Measurements from ENCODE around the gene MAPK8IP3. TPM values are rescaled to one million over a fixed set of nuclear protein-coding genes. Genes with fewer than 3 reads are reported as not detected.

The MAPK8IP3 gene
- total and polyA plus RNA-seq, 9 of the 15 experiments (the other 6 are each of a cell fraction or from before 2014, with no cell fraction given): 0.17 to 58.7 (median 16.7) TPM

DNA sequence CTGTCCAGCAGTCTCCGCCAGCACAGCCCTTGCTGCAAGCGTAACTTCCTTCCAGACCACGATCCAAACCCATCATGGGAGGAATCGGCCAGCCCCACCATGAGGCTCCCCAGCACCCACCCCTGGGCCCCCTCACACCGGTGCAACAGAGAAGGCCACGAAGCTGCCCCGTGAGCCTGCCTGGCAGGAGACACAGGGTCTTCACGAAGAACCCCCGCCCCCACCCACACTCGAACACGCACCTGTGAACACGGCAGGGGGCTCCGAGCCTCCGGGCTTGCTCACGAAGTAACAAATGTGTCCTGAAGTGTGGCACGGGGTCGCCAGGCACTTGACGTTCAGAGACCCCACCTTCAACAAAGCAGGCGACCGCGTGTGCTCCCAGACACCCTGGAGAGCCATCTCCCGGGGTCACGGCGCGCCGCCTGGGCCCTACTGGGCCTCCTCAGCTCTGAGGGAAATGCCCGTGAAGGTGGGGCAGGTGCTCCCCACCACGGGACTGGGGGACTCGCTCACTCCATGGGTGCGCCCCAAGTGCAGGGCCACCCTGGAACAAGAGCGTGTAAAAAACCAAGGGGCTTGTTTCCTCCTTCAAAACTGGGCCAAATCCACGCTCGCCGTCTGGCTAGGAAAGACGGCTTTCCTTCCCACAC lies 113.0 kb downstream of the MAPK8IP3 start (continued):
- TF ChIP-seq, protein P1, sequence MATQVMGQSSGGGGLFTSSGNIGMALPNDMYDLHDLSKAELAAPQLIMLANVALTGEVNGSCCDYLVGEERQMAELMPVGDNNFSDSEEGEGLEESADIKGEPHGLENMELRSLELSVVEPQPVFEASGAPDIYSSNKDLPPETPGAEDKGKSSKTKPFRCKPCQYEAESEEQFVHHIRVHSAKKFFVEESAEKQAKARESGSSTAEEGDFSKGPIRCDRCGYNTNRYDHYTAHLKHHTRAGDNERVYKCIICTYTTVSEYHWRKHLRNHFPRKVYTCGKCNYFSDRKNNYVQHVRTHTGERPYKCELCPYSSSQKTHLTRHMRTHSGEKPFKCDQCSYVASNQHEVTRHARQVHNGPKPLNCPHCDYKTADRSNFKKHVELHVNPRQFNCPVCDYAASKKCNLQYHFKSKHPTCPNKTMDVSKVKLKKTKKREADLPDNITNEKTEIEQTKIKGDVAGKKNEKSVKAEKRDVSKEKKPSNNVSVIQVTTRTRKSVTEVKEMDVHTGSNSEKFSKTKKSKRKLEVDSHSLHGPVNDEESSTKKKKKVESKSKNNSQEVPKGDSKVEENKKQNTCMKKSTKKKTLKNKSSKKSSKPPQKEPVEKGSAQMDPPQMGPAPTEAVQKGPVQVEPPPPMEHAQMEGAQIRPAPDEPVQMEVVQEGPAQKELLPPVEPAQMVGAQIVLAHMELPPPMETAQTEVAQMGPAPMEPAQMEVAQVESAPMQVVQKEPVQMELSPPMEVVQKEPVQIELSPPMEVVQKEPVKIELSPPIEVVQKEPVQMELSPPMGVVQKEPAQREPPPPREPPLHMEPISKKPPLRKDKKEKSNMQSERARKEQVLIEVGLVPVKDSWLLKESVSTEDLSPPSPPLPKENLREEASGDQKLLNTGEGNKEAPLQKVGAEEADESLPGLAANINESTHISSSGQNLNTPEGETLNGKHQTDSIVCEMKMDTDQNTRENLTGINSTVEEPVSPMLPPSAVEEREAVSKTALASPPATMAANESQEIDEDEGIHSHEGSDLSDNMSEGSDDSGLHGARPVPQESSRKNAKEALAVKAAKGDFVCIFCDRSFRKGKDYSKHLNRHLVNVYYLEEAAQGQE (IDR thresholded peaks at IDR 0.05; ENCODE audit: borderline replicate concordance): no peak
- TF ChIP-seq, protein P1 (CRISPR knock-in tag; IDR thresholded peaks at IDR 0.05; ENCODE audit: low read depth): no peak
- TF ChIP-seq POLR2G (IDR thresholded peaks at IDR 0.05; ENCODE audit: low read depth, low read length) (peak; percentile 23; the same call in 1 of the 2 replicates), SIN3A (IDR thresholded peaks at IDR 0.05; ENCODE audit: borderline replicate concordance in 2 of 2, control insufficient read depth in 1 of 2, low read depth in 2 of 2, low read length in 2 of 2) (no peak)
